Measurements from ENCODE around the gene PGAP3.

GRCh38 chr17:39622380-39623006, 65.4 kb downstream of the PGAP3 start:
- TF ChIP-seq CTCF (IDR thresholded peaks at IDR 0.05; ENCODE audit: insufficient read depth, low read depth, low read length): no peak
- TF ChIP-seq EZH2 (IDR thresholded peaks at IDR 0.05; ENCODE audit: insufficient read depth, low read length): no peak
